Neural progenitor cell (in vitro differentiated cells): ENCODE measurements around the gene ZNF292. TPM values are rescaled to one million over a fixed set of nuclear protein-coding genes. Genes with fewer than 3 reads are reported as not detected.

Source experiments
- DNase-seq: peaks from one replicate; pipeline ENCODE4 v3.0.0-alpha.2; 2016; ENCODE audit warnings: low spot score
- H2AFZ ChIP-seq: fragments of 200-600 bp; sonication (generic); replicated peaks from 2 replicates; pipeline ENCODE4 v1.6.1; 2016; ENCODE audit warnings: antibody characterized with exemption
- H3F3A ChIP-seq: fragments of 200-600 bp; sonication (generic); 2 replicates; pipeline ENCODE4 v1.6.1; 2016; ENCODE audit warnings: antibody characterized with exemption, low read depth
- H3K27ac ChIP-seq: fragments of 200-600 bp; sonication (generic); 2 replicates; pipeline ENCODE4 v1.5.1; 2016; ENCODE audit warnings: mild to moderate bottlenecking
- H3K27me3 ChIP-seq: fragments of 200-600 bp; sonication (generic); 2 replicates; pipeline ENCODE4 v1.6.1; 2016; ENCODE audit warnings: mild to moderate bottlenecking, moderate library complexity
- H3K36me3 ChIP-seq: fragments of 200-600 bp; sonication (generic); 2 replicates; pipeline ENCODE4 v1.5.1; 2016
- H3K4me1 ChIP-seq: fragments of 200-600 bp; sonication (generic); 2 replicates; pipeline ENCODE4 v1.6.1; 2016; ENCODE audit warnings: mixed run types
- H3K4me2 ChIP-seq: fragments of 200-600 bp; sonication (generic); 2 replicates; pipeline ENCODE4 v1.6.1; 2016
- H3K4me3 ChIP-seq: fragments of 200-600 bp; sonication (generic); 2 replicates; pipeline ENCODE4 v1.5.1; 2016
- H3K79me2 ChIP-seq: fragments of 200-600 bp; sonication (generic); 2 replicates; pipeline ENCODE4 v1.6.1; 2016; ENCODE audit warnings: low read depth
- H3K9ac ChIP-seq: fragments of 200-600 bp; sonication (generic); 2 replicates; pipeline ENCODE4 v1.6.1; 2016
- H3K9me3 ChIP-seq: fragments of 200-600 bp; sonication (generic); 2 replicates; pipeline ENCODE4 v1.5.1; 2016; ENCODE audit warnings: low read depth
- H4K20me1 ChIP-seq: fragments of 200-600 bp; sonication (generic); 2 replicates; pipeline ENCODE4 v1.6.1; 2016; ENCODE audit warnings: low read depth
- H3K27ac Mint-ChIP-seq: 3 replicates; pipeline ENCODE4 v1.8.0; 2021; ENCODE audit warnings: mixed read lengths
- H3K27me3 Mint-ChIP-seq: 2 replicates; pipeline ENCODE4 v1.8.0; 2022; ENCODE audit warnings: low read depth, mild to moderate bottlenecking, inconsistent platforms, moderate library complexity, mixed read lengths; ENCODE audit not compliant: insufficient read depth
- H3K36me3 Mint-ChIP-seq: 3 replicates; pipeline ENCODE4 v1.8.0; 2021; ENCODE audit warnings: mixed read lengths
- H3K4me1 Mint-ChIP-seq: 3 replicates; pipeline ENCODE4 v1.8.0; 2021; ENCODE audit warnings: mixed read lengths
- H3K4me3 Mint-ChIP-seq: 3 replicates; pipeline ENCODE4 v1.8.0; 2021; ENCODE audit warnings: mild to moderate bottlenecking, moderate library complexity, mixed read lengths
- H3K9me3 Mint-ChIP-seq: 3 replicates; pipeline ENCODE4 v1.8.0; 2020; ENCODE audit warnings: mixed read lengths
- CTCF ChIP-seq: fragments of 200-600 bp; sonication (generic); IDR thresholded peaks from 2 replicates; pipeline ENCODE4 v1.5.1; 2017; ENCODE audit warnings: antibody characterized with exemption, mild to moderate bottlenecking
- EZH2 ChIP-seq: fragments of 200-600 bp; sonication (generic); IDR thresholded peaks from 2 replicates; pipeline ENCODE4 v1.6.1; 2017; ENCODE audit warnings: antibody characterized with exemption, mild to moderate bottlenecking, moderate library complexity
- EZH2phosphoT487 ChIP-seq: fragments of 200-600 bp; sonication (generic); IDR thresholded peaks from 2 replicates; pipeline ENCODE4 v1.6.1; 2017; ENCODE audit warnings: antibody characterized with exemption
- total RNA-seq: library from RNA; depleted of rRNA; stranded (reverse); fragments of >200 nt; gene quantifications from 2 replicates; pipeline ENCODE4 v1.2.3, GENCODE V29; 2015; ENCODE audit warnings: low replicate concordance

ZNF292 gene
- total RNA-seq, 1 donor from 2014 or later = 66.8 TPM

GRCh38 chr6:87181903-87182302 is 26.5 kb downstream of the ZNF292 start:
- H3K4me3 Mint-ChIP-seq = no peak overlapping the region
- Histone ChIP-seq H3K9me3 (no peaks in the 10 kb centered on the region), H3K36me3 (no peaks in the 10 kb centered on the region), H3K4me2 (no peak overlapping the region), H4K20me1 (peaks cover 100% of the 10 kb centered on the region), H3F3A (peaks cover 9% of the 10 kb centered on the region), H3K27me3 (no peaks in the 10 kb centered on the region), H2AFZ (no peak overlapping the region), H3K4me1 (peaks cover 63% of the 10 kb centered on the region), H3K4me3 (no peak overlapping the region), H3K9ac (no peak overlapping the region), H3K27ac (no peak overlapping the region), H3K79me2 (peaks cover 100% of the 10 kb centered on the region)
- TF ChIP-seq CTCF (no peak), EZH2phosphoT487 (no peak), EZH2 (no peak)
- H3K36me3 Mint-ChIP-seq = peaks cover 42% of the 10 kb centered on the region
- H3K27ac Mint-ChIP-seq = no peak overlapping the region
- DNase-seq = no peak
- H3K4me1 Mint-ChIP-seq = peaks cover 10% of the 10 kb centered on the region
- peaks cover 10% of the 10 kb centered on the region for H3K9me3 Mint-ChIP-seq
- peaks cover 2% of the 10 kb centered on the region for H3K27me3 Mint-ChIP-seq

DNA sequence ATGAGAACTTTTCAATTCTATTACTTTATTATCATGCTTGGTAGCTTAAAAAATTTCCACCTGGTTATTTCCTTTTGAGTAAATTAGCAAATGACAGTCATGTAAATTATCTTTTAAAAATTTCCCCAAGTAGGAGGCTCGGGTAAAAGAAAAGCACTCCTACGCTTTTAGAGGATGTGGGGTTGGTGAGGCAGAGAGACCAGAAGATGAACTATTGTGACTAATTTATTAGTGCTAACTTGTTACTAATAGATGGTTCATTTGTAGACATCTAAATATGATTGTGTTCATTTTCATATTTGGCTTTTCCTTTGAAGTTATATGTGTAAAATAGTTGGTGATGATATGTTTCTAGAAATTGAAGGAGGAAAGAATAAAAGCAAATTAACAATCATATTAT is 27.0 kb downstream of the ZNF292 start:
- Histone ChIP-seq H3K79me2 (peaks cover 100% of the 10 kb centered on the region), H3K36me3 (no peaks in the 10 kb centered on the region), H3F3A (peaks cover 9% of the 10 kb centered on the region), H3K27me3 (no peaks in the 10 kb centered on the region), H3K9me3 (no peaks in the 10 kb centered on the region), H3K4me2 (no peak overlapping the region), H4K20me1 (peaks cover 100% of the 10 kb centered on the region), H3K4me1 (peaks cover 61% of the 10 kb centered on the region), H3K27ac (no peak overlapping the region), H3K4me3 (no peak overlapping the region), H2AFZ (no peak overlapping the region), H3K9ac (no peak overlapping the region)
- H3K9me3 Mint-ChIP-seq = peaks cover 7% of the 10 kb centered on the region
- H3K27ac Mint-ChIP-seq = no peak overlapping the region
- H3K27me3 Mint-ChIP-seq = peaks cover 2% of the 10 kb centered on the region
- no peak for DNase-seq
- no peak overlapping the region for H3K4me3 Mint-ChIP-seq
- TF ChIP-seq CTCF (no peak), EZH2phosphoT487 (no peak), EZH2 (no peak)
- H3K4me1 Mint-ChIP-seq = peaks cover 10% of the 10 kb centered on the region
- H3K36me3 Mint-ChIP-seq = peaks cover 37% of the 10 kb centered on the region

DNA sequence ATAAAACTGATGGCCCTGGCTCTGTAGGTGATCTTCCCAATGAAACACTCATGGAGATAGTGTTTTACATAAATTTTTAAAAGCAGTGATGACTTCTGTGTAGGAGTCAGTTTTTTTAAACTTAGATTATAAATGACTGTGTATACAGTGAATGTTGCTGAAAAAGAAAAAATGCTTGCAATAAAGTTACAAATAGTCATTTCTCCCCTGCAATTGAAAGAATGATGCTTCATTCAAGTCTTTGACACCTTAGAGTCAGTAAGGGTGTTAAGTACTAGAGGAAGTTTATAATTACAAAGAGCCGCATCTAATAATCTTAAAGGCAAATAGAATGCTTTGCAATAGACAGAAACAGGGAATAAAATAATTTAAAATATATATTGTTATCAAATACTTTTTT is 27.6 kb downstream of the ZNF292 start:
- peaks cover 98% of the 10 kb centered on the region for H4K20me1 ChIP-seq
- H3K79me2 ChIP-seq = peaks cover 100% of the 10 kb centered on the region
- Mint-ChIP-seq H3K9me3 (peaks cover 3% of the 10 kb centered on the region), H3K4me1 (peaks cover 10% of the 10 kb centered on the region), H3K27me3 (peaks cover 2% of the 10 kb centered on the region), H3K27ac (no peak overlapping the region), H3K36me3 (peaks cover 33% of the 10 kb centered on the region), H3K4me3 (no peak overlapping the region)
- TF ChIP-seq EZH2phosphoT487 = no peak
- TF ChIP-seq EZH2 = no peak
- TF ChIP-seq CTCF = no peak
- no peak overlapping the region for H3K9ac ChIP-seq
- no peak overlapping the region for H3K27ac ChIP-seq
- no peak overlapping the region for H2AFZ ChIP-seq
- H3K27me3 ChIP-seq = no peaks in the 10 kb centered on the region
- H3K4me3 ChIP-seq = no peak overlapping the region
- no peak for DNase-seq
- H3K4me1 ChIP-seq = peaks cover 55% of the 10 kb centered on the region
- peaks cover 9% of the 10 kb centered on the region for H3F3A ChIP-seq
- H3K9me3 ChIP-seq = no peaks in the 10 kb centered on the region
- H3K4me2 ChIP-seq = no peak overlapping the region
- H3K36me3 ChIP-seq = no peaks in the 10 kb centered on the region
